Hepatocyte (in vitro differentiated cells): Measurements from ENCODE around the gene CEP131. TPM values are rescaled to one million over a fixed set of nuclear protein-coding genes. Genes with fewer than 3 reads are reported as not detected.

Experiments used
- DNase-seq: peaks from one replicate; pipeline ENCODE4 v3.0.0-alpha.2; 2016; ENCODE audit warnings: low spot score
- H2AFZ ChIP-seq: fragments of 200-600 bp; sonication (generic); 2 replicates; pipeline ENCODE4 v1.6.0; 2016; ENCODE audit warnings: antibody characterized with exemption, mild to moderate bottlenecking
- H3K27ac ChIP-seq: fragments of 200-600 bp; sonication (generic); 2 replicates; pipeline ENCODE4 v1.5.1; 2016; ENCODE audit warnings: mild to moderate bottlenecking
- H3K27me3 ChIP-seq: fragments of 200-600 bp; sonication (generic); 2 replicates; pipeline ENCODE4 v1.6.1; 2016
- H3K36me3 ChIP-seq: fragments of 200-600 bp; sonication (generic); replicated peaks from 2 replicates; pipeline ENCODE4 v1.5.1; 2016; ENCODE audit warnings: low read depth; ENCODE audit not compliant: insufficient read depth
- H3K4me1 ChIP-seq: fragments of 200-600 bp; sonication (generic); 2 replicates; pipeline ENCODE4 v1.5.1; 2016; ENCODE audit warnings: mild to moderate bottlenecking, moderate library complexity; ENCODE audit not compliant: insufficient read depth
- H3K4me2 ChIP-seq: fragments of 200-600 bp; sonication (generic); 2 replicates; pipeline ENCODE4 v1.6.0; 2016
- H3K4me3 ChIP-seq: fragments of 200-600 bp; sonication (generic); 2 replicates; pipeline ENCODE4 v1.5.1; 2016; ENCODE audit warnings: mild to moderate bottlenecking
- H3K79me2 ChIP-seq: fragments of 200-600 bp; sonication (generic); 2 replicates; pipeline ENCODE4 v1.6.0; 2017; ENCODE audit warnings: mild to moderate bottlenecking
- H3K9me2 ChIP-seq: fragments of 200-600 bp; sonication (generic); replicated peaks from 2 replicates; pipeline ENCODE4 v1.6.0; 2017; ENCODE audit warnings: mild to moderate bottlenecking; ENCODE audit not compliant: insufficient read depth
- H3K9me3 ChIP-seq: fragments of 200-600 bp; sonication (generic); 2 replicates; pipeline ENCODE4 v1.5.1; 2016; ENCODE audit warnings: low read depth, mild to moderate bottlenecking
- H4K20me1 ChIP-seq: fragments of 200-600 bp; sonication (generic); 2 replicates; pipeline ENCODE4 v1.6.0; 2016; ENCODE audit warnings: mild to moderate bottlenecking; ENCODE audit not compliant: insufficient read depth, poor library complexity, severe bottlenecking
- EZH2 ChIP-seq: fragments of 200-600 bp; sonication (generic); IDR thresholded peaks from 2 replicates; pipeline ENCODE4 v1.6.1; 2016; ENCODE audit warnings: antibody characterized with exemption, mild to moderate bottlenecking, borderline replicate concordance
- EZH2phosphoT487 ChIP-seq: fragments of 200-600 bp; sonication (generic); IDR thresholded peaks from one replicate; pipeline ENCODE4 v1.6.1; 2018; ENCODE audit warnings: antibody characterized with exemption, mild to moderate bottlenecking, low read depth, moderate library complexity; ENCODE audit not compliant: unreplicated experiment, severe bottlenecking
- WGBS: methylation state at CpG from one replicate; pipeline ENCODE4 v1.1.6; 2016; ENCODE audit warnings: low lambda C conversion rate; ENCODE audit errors: missing lambda C conversion rate; 5-methylcytosine and 5-hydroxymethylcytosine counted together
- polyA plus RNA-seq: library from polyadenylated mRNA; unstranded; fragments of >200 nt; fragmentation: Nextera tagmentation; extraction: Ambion mirVana; gene quantifications from 2 replicates; pipeline ENCODE4 v1.2.1, GENCODE V29; 2016
- total RNA-seq: library from RNA; depleted of rRNA; stranded (reverse); fragments of >200 nt; gene quantifications from 2 replicates; pipeline ENCODE4 v1.2.3, GENCODE V29; 2014
- TF ChIP-seq, protein P1 (sequence below): fragments of 200-600 bp; sonication (generic); IDR thresholded peaks from 2 replicates; pipeline ENCODE4 v1.5.1; 2016; ENCODE audit warnings: antibody characterized with exemption, mild to moderate bottlenecking; ENCODE audit not compliant: poor library complexity

The CEP131 gene
- total and polyA plus RNA-seq, 2 experiments from 2014 or later: 7.3 to 10.1 TPM

DNA sequence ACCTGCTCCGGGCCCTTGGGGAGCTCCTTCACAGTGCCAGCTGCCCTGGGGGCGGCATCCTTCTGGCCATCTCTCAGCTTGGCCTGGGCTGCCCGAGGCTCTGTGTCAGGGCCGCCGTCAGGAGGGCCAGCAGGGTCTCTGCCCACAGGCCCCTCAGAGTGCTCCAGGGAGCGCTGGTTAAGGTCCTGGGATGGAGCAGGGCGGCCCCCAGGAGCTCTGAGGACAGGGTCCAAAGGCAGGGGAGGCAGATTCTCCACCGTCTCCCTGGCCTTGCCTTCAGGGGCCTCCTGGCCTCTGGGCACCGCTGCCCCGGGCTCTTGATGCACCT lies 23.5 kb upstream of the CEP131 start:
- Histone ChIP-seq H3K36me3 (no peaks in the 10 kb centered on the region), H3K9me3 (no peaks in the 10 kb centered on the region), H4K20me1 (no peaks in the 10 kb centered on the region), H3K4me1 (no peaks in the 10 kb centered on the region), H3K9me2 (no peaks in the 10 kb centered on the region), H3K27ac (no peak overlapping the region), H2AFZ (no peak overlapping the region), H3K4me3 (no peak overlapping the region), H3K4me2 (no peak overlapping the region), H3K27me3 (no peaks in the 10 kb centered on the region), H3K79me2 (no peaks in the 10 kb centered on the region)
- WGBS: 97% methylated on average over 10 of the region's 10 CpGs
- no peak for TF ChIP-seq EZH2phosphoT487
- no peak for TF ChIP-seq EZH2
- TF ChIP-seq, protein P1, sequence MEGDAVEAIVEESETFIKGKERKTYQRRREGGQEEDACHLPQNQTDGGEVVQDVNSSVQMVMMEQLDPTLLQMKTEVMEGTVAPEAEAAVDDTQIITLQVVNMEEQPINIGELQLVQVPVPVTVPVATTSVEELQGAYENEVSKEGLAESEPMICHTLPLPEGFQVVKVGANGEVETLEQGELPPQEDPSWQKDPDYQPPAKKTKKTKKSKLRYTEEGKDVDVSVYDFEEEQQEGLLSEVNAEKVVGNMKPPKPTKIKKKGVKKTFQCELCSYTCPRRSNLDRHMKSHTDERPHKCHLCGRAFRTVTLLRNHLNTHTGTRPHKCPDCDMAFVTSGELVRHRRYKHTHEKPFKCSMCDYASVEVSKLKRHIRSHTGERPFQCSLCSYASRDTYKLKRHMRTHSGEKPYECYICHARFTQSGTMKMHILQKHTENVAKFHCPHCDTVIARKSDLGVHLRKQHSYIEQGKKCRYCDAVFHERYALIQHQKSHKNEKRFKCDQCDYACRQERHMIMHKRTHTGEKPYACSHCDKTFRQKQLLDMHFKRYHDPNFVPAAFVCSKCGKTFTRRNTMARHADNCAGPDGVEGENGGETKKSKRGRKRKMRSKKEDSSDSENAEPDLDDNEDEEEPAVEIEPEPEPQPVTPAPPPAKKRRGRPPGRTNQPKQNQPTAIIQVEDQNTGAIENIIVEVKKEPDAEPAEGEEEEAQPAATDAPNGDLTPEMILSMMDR: no peak
- no peak for DNase-seq

DNA sequence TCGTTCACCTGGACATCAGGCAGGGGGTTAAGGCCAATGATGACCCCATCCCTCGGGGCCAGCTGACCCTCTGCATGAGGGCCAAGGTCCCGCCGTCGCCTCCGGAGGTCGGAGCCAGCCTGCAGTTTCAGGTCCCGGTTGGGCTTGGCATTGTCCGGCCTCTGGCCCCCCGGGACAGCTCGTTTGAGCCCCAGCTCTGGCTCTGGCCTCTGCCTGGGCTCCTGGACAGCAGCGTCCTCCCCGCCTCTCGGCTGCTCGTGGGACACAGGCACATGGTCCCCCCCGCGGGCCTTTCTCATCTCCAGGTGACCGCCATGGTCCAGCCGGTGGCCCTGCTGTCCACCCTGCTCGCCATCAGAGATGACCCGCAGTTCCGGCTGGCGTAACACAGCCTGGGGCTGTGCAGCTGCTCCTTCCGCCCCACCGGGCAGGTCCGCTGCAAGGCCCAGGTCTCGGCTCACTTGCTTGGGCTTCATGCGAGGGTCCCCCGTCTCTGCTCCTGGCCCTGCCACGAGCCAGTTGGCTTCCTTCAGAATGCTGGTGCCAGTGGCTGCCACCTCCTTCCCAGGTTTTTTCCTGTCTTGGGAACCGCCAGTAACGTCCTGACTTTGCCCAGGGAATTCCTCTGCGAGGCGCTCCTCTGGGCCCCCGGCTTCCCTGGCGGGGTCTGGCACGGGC lies 23.0 kb upstream of the CEP131 start:
- no peaks in the 10 kb centered on the region for H3K36me3 ChIP-seq
- no peak for DNase-seq
- no peak overlapping the region for H3K4me3 ChIP-seq

DNA sequence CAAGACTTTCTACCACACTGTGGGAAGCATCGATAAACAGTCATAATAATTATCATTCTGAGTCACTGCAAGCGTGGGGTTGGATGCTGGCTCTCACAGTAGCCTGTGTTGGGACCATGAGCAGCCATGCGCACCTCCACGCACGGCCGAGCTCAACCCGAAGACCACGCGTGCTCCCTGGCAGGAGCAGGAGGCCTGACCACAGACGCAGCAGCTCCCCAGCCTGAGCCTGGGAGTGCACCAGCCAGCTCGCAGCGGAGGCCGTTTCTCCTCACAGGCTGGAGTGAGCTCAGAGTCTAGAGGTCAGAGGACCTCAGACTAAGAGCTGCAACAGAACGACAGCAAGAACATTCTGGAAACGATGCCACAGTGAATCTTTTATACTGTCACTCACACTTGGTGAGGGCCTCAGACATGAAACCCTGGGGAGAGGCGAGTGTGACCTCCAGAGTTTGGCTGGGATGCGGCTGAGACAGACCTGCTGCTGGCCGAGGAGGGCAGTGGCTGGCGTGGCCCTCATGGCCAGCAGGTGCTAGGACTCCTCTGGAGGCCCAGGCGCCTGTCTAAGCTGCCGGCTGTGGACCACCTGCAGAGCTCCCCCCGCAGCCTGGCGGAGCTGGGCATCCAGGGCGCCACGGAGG lies 22.4 kb upstream of the CEP131 start:
- whole genome bisulfite sequencing: 89% methylated on average over 24 of the region's 25 CpGs
- TF ChIP-seq, protein P1: no peak
- TF ChIP-seq EZH2: no peak
- no peak for TF ChIP-seq EZH2phosphoT487
- H3K27ac ChIP-seq: no peak overlapping the region
- H3K4me3 ChIP-seq: no peak overlapping the region
- H3K27me3 ChIP-seq: no peaks in the 10 kb centered on the region
- peaks cover 4% of the 10 kb centered on the region for H3K4me1 ChIP-seq
- no peak overlapping the region for H3K4me2 ChIP-seq
- H2AFZ ChIP-seq: no peak overlapping the region
- H3K36me3 ChIP-seq: no peaks in the 10 kb centered on the region
- peaks cover 11% of the 10 kb centered on the region for H3K79me2 ChIP-seq
- H3K9me2 ChIP-seq: no peaks in the 10 kb centered on the region
- H4K20me1 ChIP-seq: no peaks in the 10 kb centered on the region
- no peaks in the 10 kb centered on the region for H3K9me3 ChIP-seq
- DNase-seq: no peak

More for the DNA sequence above, 23.0 kb upstream of the CEP131 start:
- Histone ChIP-seq H2AFZ (no peak overlapping the region), H3K9me2 (no peaks in the 10 kb centered on the region), H3K4me1 (no peaks in the 10 kb centered on the region), H3K27ac (no peak overlapping the region), H3K4me2 (no peak overlapping the region), H3K79me2 (peaks cover 5% of the 10 kb centered on the region), H3K27me3 (no peaks in the 10 kb centered on the region), H4K20me1 (no peaks in the 10 kb centered on the region), H3K9me3 (no peaks in the 10 kb centered on the region)
- WGBS: 94% methylated on average over 30 of the region's 37 CpGs
- TF ChIP-seq EZH2phosphoT487 (no peak), EZH2 (no peak)
- TF ChIP-seq, protein P1: no peak
